NCI-H748 (cell line): ENCODE measurements around the gene MARCHF2.

Source experiments
- DNase-seq: peaks from one replicate; lab custom pipeline; 2025; ENCODE audit not compliant: unreplicated experiment; lab: John Stamatoyannopoulos, UW

MARCHF2 gene

DNA sequence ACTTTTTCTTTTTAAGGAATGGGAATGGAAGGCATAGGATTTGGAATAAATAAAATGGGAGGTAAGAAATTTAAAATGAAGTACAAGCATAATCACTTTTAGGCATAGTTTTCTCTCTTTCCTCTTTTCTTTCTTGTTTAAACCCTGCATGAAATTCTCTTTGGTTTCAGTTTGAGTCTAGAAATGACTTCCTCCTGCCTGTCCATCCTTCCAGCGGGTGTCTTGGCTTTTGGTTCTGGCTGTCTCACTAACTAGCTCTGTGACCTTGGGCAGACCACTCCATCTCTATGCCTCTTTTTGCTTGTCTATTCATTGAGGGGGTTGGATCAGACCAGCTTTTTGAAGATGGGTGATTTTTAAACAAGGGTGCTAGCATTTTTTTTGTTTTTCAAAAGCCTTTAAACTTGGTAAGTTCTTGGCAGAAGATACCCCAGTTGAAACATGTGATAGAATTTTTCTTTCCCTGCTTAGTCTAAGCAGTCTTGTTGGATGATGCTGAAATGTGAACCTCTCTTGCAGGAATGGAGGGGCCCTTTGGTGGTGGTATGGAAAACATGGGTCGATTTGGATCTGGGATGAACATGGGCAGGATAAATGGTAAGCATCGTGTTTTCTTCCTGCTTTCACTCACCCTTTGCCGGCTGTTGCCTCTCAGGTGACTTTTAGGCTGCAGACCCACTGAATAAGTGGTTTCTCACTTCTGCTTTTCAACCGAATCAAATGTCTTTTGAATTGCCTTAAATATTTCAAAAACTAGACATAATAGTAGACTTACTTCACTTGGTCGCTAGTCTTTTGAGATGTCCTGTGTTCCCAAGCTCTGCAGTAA lies 60.8 kb downstream of the MARCHF2 start:
- no peak for DNase-seq

DNA sequence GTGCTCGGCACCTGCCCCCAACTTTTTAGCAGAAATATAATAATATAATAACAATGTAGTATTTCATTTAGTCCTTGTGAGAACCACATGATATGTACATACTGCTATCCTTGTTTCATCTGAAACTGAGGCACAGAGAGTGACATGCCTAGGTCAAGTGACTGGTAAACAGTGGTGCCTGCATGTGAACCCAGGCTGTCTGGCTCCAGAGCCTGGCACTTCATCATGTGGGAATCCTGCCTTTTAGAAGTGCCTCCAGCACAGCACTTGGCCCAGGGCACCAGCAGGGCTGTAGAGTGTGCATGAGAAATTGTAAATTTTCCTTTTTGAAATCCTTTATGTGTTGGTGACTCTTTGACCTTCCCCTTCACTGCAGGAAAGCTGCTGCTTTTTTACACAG lies 61.9 kb downstream of the MARCHF2 start:
- no peak for DNase-seq

DNA sequence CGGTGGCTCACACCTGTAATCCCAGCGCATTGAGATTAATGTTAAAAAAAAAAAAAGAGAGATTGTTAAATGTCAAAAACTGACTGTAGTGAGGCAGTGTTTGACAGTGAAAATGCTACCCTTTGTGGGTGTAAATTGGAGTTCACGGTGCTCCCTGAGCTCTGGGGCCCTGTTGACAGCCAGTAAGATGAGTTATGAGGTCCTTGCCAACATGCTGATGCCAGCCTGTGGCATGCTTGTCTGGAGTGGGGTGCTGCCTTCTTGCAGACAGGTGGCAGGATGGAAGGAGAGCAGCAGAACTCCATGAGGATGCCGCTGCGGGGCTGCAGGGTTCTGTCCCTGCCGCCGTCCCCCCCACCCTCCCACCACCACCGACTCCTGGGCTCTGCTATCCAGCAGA lies 63.4 kb downstream of the MARCHF2 start:
- no peak for DNase-seq

DNA sequence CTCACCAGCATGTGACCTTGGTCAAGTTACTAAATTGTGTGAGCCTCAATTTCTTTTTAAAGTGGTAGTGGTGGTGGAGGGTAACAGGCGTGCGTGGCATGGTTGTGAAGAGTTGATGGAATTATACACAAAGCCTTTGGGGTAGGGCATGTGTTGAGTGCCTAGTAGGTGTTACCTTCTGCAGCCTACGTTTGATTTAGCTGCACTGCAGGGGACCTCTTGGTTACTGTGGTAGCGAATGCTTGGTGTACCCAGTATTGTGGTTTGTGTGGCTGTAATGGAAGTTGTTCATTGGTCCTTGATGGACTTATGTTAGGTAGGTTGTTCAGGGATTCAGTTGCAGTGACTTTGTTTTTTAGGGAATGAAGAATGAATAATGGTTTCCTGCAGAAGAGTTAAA lies 64.8 kb downstream of the MARCHF2 start:
- no peak for DNase-seq

DNA sequence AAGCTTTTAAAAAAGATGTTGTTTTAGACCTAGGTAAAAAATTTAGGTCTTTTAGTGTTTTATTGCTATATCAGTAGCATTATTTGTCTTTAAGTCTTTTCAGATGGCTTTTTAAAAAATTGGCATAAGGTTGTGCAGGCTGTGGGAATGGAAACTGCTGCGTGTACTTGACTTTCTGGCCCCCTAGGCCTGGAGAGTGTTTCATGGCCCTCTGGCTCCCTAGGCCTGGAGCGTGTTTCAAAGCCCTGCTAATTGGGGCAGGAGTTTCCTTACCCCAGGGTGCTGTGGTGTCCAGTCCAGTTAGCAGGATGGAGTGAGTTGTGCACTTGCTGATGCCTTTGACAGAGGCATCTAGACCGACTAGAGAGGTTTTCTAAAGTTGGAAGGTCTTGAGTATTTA lies 65.5 kb downstream of the MARCHF2 start:
- DNase-seq: no peak

DNA sequence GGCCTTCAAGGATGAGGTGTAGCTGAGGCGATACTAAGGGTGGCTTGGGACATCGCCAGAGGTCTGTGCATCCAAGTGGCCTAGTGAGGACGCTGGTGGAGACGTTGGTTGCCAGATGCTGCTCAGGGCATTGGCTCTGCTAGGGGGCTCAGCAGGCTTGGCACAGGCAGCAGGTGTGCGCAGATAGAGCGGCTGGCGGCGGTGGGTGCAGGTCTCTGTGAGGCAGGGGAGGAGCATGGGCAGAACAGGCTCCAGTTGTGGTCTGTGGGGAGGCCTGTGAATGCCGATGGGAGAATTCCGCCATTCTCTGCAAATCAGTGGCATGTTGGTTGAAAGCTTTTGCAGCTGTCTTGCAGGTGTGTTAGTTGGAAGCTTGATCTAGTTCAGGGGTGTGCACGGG lies 68.1 kb downstream of the MARCHF2 start:
- no peak for DNase-seq

DNA sequence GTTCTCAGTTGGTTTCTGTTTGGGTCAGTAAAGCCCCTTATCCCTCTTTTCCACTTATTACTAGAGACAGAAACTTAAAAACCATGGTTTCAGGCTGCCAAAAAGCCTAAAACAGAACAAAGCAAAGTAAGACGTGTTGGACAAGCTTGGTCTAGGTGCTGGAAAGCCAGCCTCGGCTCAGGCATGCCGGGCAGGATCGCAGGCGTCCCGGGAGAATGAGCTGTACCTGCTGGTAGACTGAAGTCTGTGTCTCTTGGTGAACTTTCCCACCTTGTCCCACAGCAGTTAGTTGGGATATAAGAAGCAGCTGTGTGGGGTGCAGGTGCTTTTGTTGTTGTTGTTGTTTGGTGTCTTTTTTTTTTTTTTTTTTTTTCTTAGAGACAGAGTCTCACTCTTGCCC lies 68.5 kb downstream of the MARCHF2 start:
- DNase-seq: no peak

DNA sequence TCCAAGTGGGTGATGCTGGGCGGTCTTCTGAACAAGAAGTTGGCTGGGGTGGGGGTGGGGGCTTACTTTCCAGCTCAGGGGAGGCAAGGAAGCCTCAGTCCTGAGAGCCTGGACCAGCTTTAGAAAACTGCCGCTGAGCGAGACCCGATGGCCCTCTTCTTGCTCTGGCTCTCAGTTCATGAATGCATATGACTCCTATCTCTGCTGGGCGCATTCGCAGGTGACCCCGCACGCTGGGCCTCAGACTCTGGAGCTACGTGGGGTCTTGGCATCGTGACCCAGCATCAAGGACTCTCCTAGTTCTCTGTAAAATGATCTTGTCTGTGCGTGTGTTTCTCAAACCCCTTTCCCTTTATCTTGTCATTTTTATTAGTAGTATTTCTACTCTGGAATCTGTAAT lies 69.6 kb downstream of the MARCHF2 start:
- no peak for DNase-seq

DNA sequence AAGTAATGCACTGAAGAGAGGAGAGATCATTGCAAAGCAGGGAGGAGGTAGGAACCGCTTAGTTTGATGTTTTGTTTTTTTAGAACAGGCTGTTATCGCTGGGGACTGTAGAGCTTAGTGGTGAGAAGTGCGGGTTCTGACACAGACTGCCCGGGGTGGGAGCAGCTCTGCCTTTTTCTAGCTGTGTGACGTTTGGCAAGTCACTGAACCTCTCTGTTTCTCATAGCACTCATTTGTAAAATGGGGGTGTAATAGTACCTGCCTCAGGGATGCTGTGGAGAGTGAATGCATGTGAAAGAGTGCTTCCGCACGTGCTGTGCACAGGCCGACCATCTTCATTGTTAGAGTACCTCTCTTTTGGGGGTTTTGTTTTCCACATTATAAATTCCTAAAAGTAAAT lies 70.1 kb downstream of the MARCHF2 start:
- DNase-seq: no peak

DNA sequence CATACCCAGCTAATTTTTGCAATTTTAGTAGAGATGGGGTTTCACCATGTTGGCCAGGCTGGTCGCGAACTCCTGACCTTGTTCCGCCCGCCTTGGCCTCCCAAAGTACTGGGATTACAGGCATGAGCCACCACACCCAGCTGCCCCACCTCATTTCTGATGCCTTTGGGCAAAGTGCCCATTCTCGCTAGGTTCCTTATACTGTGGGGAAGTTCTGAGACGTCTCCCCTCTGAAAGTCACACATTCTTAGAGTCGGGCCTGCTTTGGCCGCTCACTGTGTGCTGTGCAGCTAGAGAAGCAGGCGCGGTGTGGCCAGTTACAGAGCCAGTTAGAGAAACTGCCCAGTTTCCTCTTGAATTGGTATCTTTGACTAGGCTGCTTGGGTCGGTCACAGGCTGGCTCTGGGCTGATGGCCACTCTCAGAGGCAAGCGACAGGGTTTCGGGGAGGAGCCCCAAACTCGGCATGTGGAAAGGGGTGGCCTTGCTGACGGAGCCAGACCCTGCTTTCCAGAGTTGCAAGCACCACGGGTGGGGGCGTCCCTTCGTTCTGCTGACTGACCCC lies 71.3 kb downstream of the MARCHF2 start:
- no peak for DNase-seq

DNA sequence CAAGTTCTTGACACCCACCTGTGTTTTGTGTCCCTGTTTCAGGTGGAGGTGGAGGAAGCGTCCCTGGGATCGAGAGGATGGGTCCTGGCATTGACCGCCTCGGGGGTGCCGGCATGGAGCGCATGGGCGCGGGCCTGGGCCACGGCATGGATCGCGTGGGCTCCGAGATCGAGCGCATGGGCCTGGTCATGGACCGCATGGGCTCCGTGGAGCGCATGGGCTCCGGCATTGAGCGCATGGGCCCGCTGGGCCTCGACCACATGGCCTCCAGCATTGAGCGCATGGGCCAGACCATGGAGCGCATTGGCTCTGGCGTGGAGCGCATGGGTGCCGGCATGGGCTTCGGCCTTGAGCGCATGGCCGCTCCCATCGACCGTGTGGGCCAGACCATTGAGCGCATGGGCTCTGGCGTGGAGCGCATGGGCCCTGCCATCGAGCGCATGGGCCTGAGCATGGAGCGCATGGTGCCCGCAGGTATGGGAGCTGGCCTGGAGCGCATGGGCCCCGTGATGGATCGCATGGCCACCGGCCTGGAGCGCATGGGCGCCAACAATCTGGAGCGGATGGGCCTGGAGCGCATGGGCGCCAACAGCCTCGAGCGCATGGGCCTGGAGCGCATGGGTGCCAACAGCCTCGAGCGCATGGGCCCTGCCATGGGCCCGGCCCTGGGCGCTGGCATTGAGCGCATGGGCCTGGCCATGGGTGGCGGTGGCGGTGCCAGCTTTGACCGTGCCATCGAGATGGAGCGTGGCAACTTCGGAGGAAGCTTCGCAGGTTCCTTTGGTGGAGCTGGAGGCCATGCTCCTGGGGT lies 72.7 kb downstream of the MARCHF2 start:
- DNase-seq: no peak

DNA sequence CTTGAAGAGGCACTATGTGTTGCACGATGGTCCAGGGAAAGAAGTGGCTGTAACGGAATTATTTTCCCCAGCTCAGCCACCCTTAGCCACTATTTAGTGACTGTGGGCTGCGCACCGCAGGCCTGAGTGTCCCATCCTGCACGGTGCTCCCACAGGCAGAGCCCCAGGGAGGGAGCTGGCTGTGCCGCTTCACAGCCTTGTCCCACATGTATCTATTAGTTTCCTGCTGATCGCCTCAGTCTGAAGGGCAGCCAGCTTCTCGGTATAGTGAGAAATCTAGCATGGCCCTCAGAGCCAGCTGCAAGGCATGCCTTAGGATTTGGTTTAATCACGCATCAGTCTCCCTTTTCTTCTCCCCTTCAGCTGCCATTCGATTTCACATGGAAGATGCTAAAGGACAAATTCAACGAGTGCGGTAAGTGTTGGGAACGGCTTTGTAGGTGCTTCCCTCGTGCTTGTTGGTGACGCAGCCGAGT lies 73.6 kb downstream of the MARCHF2 start:
- DNase-seq: no peak

DNA sequence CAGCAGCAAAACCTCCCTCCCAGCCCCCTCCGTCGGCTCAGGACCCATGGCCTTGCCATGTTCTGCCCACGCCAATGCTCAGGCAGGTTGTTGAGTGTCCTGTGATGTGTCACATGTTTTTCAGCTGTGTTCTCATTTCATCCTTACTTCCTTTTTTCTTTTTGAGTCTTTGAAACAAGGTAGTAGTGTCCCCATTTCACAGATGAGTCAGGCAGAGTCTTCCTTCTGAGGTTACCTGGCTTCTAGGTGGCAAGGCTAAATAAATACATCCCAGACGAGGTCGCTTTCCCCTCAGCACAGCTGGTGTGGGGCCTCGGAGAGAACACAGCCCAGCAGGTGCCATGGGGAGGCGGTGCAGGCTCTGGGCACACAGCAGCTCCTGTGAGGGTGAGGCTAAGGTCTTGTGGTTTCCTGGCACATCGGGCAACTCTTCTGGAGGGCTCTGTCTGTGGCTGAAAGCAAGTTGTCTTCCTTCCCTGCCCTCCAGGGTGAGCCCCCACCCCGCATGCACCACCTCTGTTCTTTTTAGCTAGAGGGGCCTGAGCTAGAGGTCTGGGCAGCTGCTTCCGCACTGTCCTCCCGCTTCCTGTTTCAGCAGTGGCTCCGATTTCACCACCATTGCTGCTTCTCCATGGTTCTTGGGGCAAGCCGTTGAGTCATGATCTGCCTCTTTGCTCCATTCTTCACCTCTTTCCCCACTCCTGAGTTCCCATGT lies 74.2 kb downstream of the MARCHF2 start:
- no peak for DNase-seq

DNA sequence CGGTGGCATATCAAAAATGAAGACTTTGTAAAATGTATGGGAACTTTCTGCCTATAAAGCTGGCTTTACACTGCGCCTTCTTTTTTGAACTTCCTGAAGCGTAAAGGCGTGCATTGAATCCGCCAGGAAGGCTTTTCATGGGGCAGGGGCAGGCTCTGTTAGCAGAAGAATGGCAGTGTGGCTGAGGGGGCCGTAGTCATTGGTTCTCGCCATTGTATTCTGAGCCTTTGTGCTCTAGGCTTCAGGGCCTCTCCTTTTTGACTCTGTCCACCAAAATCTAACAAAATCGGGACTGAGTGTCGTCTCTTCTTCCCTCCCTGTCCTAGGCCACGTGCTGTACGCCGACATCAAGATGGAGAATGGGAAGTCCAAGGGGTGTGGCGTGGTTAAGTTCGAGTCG lies 75.3 kb downstream of the MARCHF2 start:
- no peak for DNase-seq
